Activated T-cell treated with anti-CD3 and anti-CD28 coated beads for 24 hours (primary cell): ENCODE measurements around the gene POLR1A.

Experiments used
- DNase-seq: peaks from one replicate; pipeline ENCODE4 v3.0.0-alpha.2; 2020; ENCODE audit warnings: low read depth

The POLR1A gene

DNA sequence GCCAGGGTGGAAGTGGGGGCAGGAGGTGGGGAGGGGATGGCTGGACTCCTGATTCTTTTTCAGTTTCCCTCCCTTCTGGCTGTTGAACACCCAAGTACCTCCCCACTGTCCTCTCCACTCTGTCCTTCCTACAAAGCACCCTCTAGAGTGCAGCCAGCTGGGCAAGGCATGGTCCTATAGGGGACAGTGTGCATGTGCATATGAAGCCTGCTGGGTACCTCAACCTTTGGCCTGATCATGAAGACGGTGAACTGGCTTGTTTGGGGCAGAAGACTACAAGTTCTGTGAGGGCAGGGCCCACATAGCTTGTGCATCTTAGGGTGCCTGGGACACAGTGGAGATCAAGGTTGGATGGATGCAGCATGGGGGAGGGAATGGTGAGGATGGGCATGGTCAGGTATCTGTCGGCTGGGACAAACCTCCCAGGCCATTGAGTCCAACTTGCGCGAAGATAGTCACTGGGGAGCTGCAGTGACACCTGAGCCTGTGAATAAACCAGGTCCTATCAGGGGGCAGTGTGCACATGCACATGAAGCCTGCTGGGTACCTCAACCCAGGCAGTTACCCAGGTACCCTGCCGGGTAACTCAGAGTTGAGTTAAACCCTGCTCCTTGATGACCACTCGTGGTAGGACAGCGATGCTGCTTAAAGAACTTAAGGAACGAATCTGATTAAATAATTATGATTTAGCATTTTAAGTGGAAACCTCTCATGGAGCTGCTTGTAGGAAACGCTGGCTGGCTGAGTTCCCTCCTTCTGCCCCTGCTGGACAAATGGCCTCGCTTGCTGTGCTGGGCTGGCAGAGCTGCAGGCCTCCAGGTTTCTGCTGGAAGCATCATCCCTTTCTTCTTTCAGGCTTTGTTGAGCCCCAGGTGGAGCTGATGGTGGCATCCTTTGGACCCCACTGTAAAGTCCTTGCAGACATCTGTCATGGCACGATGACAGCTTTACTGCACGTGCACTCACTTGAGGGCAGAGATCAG is 84.0 kb downstream of the POLR1A start:
- DNase-seq, result no peak

DNA sequence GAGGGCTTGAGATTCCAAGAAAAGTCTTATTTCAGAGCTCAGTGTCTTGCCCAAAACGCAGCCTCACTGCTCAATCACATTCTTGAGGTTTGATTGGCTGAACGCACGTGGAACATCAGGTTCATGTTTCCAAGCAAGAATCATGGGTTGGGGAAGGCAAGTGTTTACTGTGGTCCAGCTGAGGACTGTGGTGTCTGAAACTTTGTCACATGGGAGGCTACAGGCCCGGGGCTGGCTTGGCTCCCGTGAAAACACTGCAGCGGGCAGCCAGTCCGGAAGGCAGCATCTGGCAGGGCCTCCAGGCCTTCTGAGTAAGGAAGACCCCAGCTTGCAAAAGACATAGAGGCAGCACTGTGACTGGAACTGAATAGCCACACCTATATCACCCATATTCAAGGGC is 84.7 kb downstream of the POLR1A start:
- no peak for DNase-seq

DNA sequence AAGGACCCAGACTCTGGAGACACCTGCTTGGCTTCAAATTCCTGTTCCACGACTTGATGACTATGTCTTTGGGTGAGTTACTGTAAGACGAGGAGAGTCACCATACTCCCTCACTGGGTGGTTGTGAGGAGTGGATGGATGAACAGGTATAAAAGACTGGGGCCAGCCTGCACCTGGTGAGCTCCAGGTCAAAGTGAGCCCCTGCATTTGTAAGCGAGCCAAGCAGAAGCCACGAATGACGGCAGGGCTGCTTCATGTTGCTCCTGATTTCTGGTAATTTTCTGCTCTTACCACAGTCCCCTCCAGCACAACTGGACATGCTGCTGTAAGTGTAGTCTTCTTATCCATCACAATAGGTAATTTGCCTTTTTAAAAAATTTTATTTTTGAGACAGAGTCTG is 86.6 kb downstream of the POLR1A start:
- DNase-seq, result no peak

DNA sequence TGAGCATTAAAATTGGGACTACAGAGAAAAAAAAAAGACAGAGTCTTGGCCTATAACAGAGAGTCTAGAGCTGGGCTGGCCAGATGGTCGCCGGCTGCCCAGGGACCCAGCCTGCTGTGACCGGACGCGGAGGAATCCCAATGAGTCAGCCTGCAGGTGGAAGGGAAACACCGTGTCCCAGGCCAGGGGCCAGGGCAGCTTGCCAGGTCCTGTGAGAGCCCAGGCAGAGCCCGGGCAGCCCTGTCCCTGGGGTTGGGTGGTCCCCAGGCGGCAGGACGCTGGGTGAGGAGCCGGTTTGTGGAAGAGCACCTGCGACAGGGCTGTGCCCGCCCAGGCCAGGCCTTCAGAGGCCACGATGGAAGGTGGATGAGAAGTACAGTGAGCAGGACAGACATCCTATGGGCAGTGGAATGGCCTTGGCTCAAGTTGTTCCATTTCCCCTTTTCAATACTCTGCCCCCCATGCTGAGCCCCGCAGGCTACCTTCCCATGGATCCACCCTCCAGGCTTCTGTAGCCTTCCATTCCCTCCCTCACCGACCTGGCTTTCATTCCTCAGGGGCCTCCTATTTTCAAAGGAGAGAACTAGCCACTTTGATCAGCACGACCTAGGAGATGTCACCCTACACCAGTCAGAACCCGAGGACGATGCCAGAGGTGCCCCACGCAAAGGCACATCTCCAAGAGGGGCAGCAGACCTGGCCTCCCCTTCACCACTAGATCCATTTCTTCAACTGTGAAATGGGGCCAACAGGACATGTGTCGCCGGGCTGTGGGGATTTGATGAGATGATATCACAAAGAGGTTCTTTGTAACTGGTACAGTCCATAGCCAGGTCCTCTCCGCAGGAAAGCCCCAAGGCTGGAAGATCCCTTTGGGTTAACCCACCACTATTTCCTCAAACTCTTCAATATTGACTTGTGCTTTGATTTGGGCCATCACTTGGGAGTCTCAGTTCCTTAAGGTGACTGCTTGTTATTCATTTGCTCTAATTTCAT is 87.5 kb downstream of the POLR1A start:
- no peak for DNase-seq

DNA sequence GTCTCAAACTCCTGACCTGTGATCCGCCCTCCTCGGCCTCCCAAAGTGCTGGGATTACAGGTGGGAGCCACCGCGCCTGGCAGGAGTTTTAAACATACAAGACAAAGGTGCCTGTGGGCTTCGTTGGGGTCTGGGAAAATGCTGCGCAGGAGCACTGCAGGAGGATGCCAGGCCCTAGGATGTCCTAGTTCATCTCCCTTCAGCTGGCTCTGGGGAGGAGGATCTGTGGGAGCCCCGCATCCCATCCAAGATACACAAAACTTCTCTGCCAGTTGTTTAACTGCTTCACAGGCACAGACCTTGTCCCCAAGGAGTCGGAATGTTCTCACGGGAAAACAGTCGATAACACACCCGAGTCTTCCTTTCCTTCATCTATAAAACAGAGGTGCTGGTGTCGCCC is 89.1 kb downstream of the POLR1A start:
- no peak for DNase-seq

DNA sequence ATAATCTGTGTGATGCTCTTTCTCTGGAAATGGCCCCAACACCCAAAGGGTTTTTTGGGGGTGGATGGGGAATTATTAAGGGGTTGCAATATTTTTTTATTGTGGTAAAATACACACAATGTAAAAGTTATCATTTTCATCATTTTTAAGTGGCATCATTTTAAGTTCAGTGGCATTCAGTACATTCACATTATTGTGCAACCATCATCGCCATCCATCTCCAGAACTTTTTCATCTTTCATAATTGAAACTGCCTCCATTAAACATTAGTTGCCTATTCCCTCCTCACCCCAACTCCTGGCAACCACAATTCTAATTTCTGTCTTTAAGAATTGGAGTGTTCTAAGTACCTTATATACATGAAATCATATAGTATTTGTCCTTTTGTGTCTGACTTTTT is 90.0 kb downstream of the POLR1A start:
- DNase-seq, result no peak

DNA sequence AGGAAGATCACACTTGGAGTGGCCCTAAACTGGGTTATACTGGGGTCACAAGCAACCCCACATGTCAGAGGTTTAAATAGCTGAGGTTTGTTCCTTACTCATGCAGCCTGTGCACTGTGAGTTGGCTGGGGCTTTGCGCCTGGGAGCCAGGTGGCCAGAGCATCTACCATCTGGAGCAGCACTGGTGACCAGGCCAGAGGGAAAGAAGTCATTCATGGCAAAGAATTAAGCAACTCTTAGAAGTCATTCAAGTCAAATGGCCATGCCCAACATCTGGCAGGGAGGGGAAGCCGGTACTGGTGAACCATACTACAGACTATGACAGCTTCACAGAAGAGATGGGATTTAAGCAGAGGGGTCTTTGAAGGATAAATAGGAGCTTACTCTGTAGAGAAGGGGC is 90.7 kb downstream of the POLR1A start:
- DNase-seq, result no peak

DNA sequence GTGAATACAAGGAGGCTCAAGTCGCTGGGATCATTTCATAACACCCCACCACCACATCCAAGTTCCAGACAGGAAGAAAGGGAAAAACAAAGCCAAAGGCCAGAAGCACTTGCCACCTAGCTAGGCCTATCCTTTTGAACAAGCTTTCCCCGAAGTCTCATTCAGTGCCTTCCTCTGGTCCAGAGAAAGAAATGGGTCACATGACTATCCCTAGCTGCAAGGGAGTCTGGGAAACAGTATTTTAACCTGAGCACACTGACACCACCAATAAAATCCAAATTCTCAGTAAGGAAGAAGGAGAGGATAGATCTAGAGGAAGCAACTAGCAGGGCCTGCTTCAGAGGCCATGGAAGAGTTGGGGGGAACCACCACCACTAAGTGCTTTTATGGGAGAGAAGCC is 91.2 kb downstream of the POLR1A start:
- DNase-seq, result no peak

DNA sequence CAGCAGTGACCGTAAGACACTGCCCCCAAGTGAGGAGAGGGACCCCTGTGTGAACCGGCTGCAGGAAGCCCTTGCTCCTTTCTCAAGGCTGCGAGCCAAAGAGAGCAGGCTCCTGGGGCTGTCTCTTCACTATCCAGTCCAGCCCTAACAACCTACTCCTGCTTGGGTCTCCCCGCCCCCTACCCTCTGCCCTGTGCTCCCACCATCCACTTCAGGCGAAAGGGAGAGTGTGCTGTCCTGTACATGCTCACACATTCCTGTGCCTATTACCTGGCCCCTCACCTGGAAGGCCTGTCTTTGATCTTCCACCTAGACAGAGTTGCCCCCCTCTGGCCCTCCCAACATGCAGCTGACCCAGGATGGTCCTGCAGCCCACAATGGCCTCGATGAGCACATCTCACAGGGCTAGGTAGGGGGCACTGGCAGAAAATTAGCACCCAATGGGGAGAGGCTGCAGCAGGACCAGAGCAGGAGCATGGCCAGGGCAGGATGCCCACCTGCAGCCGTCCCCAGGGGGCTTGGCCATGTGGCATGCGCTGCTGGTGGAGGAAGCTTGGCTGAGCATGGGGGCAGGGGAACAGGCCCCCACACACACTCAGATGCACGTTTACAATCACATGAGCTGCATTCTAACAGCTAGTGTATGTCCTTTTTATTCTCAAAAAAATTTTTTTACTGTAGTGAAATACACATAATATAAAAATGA is 93.5 kb downstream of the POLR1A start:
- no peak for DNase-seq

DNA sequence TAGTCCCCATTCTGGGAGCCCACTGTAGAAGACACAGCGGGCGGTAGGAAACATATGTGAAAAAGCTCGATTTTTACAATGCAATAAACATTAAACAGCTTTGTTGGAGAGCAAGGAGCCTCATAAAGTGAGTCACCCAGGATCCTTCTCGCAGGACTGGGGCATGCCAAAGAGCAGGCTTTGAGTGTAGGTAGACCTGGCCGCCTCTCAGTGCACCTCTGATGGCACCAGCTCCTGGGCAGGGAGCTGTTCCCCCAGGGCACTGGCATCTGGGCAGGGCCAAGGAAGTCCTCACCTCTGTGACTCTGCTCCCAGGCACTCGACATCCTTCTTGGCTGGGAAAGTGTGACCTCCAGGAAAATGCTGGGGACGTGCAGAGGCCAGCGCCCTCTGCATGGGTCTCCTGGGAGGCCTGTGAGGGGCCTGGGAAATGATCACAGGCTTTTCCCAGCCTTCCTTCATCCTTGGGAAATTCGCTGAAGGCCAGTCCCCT is 94.2 kb downstream of the POLR1A start:
- DNase-seq, result no peak

DNA sequence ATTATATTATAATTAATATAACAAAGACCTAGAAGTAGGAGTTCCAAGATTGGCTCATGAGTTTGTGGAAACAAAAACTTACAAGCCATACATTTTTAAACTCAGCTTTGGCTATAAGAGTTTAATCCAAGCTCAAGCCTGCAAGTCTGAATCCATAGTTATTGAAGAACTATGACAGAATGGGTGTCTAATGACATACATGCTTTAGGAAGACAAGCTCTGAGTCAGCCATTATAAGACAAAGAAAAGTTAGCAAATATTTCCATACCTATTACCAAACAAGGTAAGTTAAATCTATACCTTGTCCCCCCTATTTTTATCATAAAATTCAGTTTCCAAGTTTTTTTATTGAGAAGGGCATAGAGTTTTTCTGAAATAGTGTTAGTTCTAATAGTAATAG is 95.6 kb downstream of the POLR1A start:
- no peak for DNase-seq

DNA sequence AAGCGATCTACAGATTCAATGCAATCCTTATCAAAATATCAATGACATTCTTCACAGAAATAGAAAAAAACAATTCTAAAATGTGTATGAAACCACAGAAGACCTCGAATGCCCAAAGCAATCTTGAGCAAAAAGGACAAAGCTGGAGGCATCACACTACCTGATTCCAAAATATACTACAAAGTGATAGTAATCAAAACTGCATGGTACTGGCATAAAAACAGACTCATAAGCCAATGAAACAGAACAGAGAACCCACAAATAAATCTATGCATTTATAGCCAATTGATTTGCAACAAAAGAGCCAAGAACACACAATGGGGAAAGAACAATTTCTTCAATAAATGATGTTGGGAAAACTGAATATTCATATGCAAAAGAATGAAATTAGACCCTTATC is 99.2 kb downstream of the POLR1A start:
- DNase-seq, result no peak

DNA sequence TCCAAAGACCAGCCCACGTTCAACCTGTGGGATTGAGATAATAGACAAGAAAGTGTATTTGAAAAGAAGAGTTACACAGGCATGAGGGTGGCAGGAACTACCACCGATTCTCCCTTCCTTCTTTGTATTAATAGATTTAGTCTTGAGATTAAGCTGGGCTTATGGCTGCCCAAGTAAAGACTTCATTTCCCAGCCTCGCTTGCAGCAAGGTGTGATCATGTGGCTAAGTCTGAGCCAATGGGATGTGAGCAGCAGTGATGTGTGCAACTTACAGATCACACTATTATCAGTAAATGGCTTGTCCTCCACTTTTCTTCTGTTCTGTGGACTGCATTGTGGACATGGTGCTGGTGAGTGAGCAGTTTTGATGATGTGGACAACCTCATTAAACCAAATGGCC is 101.7 kb downstream of the POLR1A start:
- no peak for DNase-seq

DNA sequence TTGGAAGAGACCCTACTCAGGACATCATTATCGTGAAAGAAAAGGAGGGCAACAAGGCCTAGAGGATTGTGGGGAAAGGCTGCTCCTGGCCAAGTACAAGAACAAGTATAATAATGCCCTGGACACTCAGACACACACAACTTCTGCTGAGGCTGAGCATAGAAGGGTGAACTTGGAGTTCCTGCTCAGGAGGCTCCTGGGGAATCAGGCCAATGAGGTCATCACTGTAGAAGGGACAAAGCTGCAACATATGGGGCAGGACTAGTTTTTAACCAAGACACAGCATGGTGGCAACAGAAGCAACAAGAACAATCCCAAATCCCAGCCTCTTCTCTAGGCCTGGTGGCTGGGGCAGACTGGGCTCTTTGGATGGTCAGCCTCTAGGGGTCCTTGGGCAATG is 102.6 kb downstream of the POLR1A start:
- no peak for DNase-seq

DNA sequence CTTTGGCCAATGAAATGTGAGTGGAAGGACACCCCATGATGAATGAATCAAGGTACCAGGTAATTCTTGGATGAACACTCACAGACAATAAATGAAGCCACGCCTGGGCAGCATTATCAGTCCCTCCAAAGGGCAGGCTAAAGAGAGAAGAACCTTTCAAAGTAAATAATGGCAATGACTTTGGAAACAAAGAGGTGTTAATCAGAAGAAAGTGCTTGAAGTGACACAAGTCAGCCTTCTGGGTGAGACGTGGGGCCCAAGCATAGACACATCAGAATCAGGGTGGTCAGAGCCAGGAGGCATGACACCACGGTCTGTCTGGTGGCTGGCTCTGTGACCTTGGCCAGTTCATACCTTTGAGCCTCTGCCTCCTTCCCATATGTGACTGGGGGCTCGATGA is 103.3 kb downstream of the POLR1A start:
- DNase-seq, result no peak

DNA sequence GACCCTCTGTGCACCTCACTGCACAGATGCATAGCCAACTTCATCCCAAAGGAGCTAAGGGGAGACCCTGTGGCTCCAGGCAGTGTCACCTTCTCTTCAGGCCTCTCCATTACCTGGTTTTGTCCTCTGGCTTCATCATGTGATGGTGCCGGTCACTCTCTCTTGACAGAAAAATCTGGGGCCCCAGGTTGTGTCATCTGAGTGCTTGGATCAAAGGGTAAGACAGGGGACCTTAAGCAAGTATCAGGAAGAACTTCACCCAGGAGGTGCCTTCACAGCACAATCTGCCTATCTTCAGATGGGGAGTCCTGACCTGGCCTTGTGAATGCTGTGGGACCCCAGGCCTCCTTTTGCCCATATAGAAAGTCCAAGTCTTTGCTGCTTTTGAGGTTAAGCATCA is 104.4 kb downstream of the POLR1A start:
- DNase-seq, result no peak

DNA sequence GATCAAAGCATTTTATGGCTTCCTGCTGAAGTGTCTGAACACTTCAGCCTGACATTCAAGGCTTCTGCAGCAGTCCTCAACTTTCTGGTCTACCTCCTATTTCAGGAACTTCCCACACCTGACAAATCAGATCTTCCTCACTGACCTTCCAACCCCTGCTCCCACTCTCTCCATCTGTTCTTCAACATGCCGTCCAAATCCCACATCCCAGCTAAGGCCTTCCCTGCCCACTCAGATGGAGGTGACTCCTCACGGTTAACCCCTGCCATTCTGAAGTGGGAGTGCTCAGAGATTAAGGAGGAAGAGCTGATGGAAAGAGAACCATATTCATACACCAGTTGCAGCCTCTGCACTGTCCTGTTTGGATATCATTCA is 104.8 kb downstream of the POLR1A start:
- no peak for DNase-seq

DNA sequence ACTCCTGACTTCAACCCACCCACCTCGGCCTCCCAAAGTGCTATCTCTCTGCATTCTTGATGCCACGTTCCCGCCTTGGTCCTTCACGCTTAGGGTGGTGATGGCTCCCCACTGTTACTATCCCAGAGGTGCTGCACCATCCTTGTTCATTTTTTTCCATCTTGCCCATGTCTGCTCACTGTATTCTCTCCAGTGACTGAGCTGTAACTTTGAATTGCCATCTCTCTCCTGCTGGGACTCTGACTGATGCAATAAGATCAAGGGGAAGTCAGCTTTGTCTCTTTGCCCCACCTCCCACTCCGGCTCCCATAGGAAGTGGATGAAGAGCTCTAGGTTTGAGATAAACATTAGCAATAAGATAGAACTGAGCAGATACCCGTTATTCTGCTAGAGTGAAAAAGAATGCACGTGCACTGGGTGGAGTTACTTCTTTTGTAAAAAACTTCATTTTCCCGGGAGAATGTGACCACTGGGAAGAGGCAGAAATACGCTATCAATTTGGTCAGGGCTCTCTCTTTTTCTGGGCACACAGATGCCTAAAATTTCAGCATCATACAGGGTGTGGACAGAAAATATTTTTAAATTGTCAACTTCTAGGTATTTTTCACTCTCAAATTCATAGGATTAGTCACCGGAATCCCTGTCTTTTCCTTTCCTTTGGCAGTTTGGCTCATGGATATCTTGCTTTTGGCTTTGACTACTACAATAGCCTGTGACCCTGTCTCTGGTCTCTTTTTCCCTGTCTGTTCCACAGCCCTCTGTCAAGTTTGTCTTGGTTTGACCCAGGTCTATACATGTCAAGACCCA is 105.4 kb downstream of the POLR1A start:
- no peak for DNase-seq

DNA sequence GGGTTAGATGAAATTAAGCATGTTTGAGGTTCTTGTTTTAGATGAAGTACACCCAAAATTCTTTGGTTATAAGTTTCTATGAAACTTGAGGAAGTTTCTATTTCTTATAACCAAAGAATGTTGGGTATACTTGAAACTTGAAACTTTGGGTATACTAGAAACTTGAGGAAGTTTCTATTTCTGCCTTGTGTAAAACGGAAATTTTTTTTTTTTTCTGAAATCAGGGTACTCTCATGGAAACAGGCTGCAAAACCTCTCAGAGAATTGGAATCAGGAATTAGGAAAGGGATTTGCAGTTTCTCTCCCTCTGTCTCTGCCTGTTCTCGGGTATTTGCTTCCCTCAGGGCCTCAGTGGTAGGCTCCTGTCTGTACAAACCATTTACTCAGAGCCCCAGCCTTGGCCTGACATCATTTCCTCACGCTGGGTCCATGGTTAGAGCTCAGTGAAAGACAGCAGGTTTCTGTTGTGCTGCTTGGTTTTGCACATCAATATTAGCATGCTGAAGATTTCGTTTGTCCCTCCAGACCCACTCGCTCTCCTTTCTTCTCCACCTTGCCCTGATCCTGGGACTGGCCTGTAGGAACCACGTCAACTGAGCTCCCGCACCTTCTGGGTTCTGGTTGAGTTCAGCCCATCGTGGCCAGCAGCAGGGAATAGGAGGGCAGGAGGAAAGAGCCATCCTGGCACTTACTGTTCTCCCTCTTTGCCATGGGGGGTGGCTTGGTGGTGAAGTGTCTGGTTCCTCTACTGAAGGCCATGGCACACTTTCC is 106.4 kb downstream of the POLR1A start:
- no peak for DNase-seq
